ENCODE measurements around the gene INPP4A. TPM values are rescaled to one million over a fixed set of nuclear protein-coding genes. Genes with fewer than 3 reads are reported as not detected.

The INPP4A gene
- total RNA-seq, 4 donors from 2014 or later = 22.8 to 35.8 (median 25.4) TPM

DNA sequence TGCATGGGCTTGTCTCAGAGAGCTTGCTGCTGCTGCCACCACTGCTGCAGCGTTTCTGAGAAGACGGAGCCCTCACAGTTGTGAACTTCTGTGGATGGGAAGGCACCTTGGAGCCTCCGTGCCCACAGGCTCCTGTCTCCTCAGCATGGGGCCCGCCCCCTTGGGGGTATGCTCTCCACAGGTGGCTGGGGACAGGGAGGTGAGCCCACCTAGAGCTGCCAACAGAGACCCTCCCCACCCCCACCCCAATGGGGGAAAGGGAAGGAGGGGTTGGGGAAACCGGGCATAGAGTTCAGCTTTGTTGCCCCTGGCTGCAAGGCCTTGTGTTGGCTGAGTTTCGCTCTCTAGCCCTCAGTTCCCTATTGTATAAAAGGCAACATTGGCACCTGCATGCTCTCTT, 76.1 kb downstream of the INPP4A start:
- H3K4me1 ChIP-seq = peaks cover 0 to 8% (median 2%) of the 10 kb centered on the region in 4 donors
- no peak for DNase-seq
- no peaks in the 10 kb centered on the region for H3K27me3 ChIP-seq
- H3K4me3 ChIP-seq = no peak overlapping the region
- TF ChIP-seq POLR2AphosphoS5 (IDR thresholded peaks at IDR 0.05) (no peak), EP300 (IDR thresholded peaks at IDR 0.05; ENCODE audit: low read depth) (no peak), POLR2A (IDR thresholded peaks at IDR 0.05) (no peak)
- TF ChIP-seq, protein P1, sequence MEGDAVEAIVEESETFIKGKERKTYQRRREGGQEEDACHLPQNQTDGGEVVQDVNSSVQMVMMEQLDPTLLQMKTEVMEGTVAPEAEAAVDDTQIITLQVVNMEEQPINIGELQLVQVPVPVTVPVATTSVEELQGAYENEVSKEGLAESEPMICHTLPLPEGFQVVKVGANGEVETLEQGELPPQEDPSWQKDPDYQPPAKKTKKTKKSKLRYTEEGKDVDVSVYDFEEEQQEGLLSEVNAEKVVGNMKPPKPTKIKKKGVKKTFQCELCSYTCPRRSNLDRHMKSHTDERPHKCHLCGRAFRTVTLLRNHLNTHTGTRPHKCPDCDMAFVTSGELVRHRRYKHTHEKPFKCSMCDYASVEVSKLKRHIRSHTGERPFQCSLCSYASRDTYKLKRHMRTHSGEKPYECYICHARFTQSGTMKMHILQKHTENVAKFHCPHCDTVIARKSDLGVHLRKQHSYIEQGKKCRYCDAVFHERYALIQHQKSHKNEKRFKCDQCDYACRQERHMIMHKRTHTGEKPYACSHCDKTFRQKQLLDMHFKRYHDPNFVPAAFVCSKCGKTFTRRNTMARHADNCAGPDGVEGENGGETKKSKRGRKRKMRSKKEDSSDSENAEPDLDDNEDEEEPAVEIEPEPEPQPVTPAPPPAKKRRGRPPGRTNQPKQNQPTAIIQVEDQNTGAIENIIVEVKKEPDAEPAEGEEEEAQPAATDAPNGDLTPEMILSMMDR (IDR thresholded peaks at IDR 0.05) = no peak
- WGBS, 2 donors (ENCODE audit: low coverage in 1 of 2) = 88% methylated on average over 6 of the region's 6 CpGs; no CpG with 5 or more reads in 1 of the 2 donors
- in situ Hi-C loops (cut with MboI; ENCODE audit: low pct_ligation_motif_present in 1 of 4, low pct_unique_long_range_greater_than_20kb in 1 of 4, low sequenced_read_pairs in 3 of 4) (loop anchor here in 1 of 4 donors (25.0 kb wide), 1 partner anchor 109 kb away; no protein-coding TSS in a partner anchor), intact Hi-C loops (cut with DNase I; ENCODE audit: low total_unique reads) (no loop called here)
- H3K27ac ChIP-seq = no peak overlapping the region
- H3K9me3 ChIP-seq = no peaks in the 10 kb centered on the region
- no peaks in the 10 kb centered on the region for H3K36me3 ChIP-seq

DNA sequence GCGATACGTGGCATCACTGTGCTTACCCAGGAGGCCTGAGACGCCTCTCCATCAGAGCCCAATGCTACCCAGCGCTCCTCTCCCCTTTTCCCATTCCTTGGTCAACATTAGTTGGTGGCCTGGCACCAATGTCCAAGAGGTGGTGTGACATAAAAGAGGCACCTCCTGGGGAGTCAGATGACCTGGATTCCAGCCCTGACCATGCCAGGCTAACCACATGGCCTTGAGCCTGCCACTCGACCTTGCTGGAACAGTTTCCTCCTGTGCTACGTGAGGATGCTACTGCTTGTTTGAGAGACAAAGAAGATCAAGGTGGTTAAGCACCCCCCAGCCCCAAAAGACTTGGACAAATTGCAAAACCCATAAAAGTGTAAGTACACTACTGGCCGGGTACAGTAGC, 76.6 kb downstream of the INPP4A start:
- Histone ChIP-seq H3K27ac (no peak overlapping the region), H3K4me1 (peaks cover 0 to 8% (median 2%) of the 10 kb centered on the region in 4 donors), H3K27me3 (no peaks in the 10 kb centered on the region), H3K9me3 (no peaks in the 10 kb centered on the region), H3K4me3 (no peak overlapping the region), H3K36me3 (no peaks in the 10 kb centered on the region)
- no peak for TF ChIP-seq POLR2A (IDR thresholded peaks at IDR 0.05)
- TF ChIP-seq POLR2AphosphoS5 (IDR thresholded peaks at IDR 0.05) = no peak
- no peak for TF ChIP-seq EP300 (IDR thresholded peaks at IDR 0.05; ENCODE audit: low read depth)
- TF ChIP-seq, protein P1 (IDR thresholded peaks at IDR 0.05) = no peak
- WGBS, 2 donors (ENCODE audit: low coverage in 1 of 2) = 91 to 100% methylated on average over 4 to 7 of the region's 7 CpGs
- no peak for DNase-seq
- intact Hi-C loops (cut with DNase I; ENCODE audit: low total_unique reads) = no loop called here
- in situ Hi-C loops (cut with MboI; ENCODE audit: low pct_ligation_motif_present in 1 of 4, low pct_unique_long_range_greater_than_20kb in 1 of 4, low sequenced_read_pairs in 3 of 4) = loop anchor here in 1 of 4 donors (25.0 kb wide), 1 partner anchor 109 kb away; no protein-coding TSS in a partner anchor

DNA sequence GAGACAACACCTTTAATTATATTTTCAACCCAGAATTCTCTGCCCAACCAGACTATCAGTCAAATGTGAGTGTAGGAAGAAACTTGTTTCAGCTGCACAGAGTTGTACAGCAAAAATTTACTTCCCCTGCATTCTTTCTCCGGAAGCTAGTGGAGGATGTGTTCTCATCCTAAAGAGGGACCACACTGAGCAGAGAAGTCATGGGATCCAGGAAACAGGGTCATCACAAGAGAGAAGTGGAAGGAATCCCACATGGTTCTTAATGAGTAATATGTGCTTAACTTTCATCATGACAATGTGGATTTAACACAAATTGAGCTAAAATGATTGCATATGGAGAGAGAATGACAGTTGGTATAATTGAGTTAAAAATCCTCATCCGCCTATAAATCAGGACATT, 78.2 kb downstream of the INPP4A start:
- no peak overlapping the region for H3K4me3 ChIP-seq
- intact Hi-C loops (cut with DNase I; ENCODE audit: low total_unique reads) = no loop called here
- H3K36me3 ChIP-seq = no peaks in the 10 kb centered on the region
- in situ Hi-C loops (cut with MboI; ENCODE audit: low pct_ligation_motif_present in 1 of 4, low pct_unique_long_range_greater_than_20kb in 1 of 4, low sequenced_read_pairs in 3 of 4) = loop anchor here in 1 of 4 donors (25.0 kb wide), 1 partner anchor 111 kb away; no protein-coding TSS in a partner anchor
- no peaks in the 10 kb centered on the region for H3K27me3 ChIP-seq
- 92 to 100% methylated on average over 2 of the region's 2 CpGs for WGBS, 2 donors (ENCODE audit: low coverage in 1 of 2)
- no peak for DNase-seq
- TF ChIP-seq, protein P1 (IDR thresholded peaks at IDR 0.05) = no peak
- TF ChIP-seq POLR2AphosphoS5 (IDR thresholded peaks at IDR 0.05) (no peak), EP300 (IDR thresholded peaks at IDR 0.05; ENCODE audit: low read depth) (no peak), POLR2A (IDR thresholded peaks at IDR 0.05) (no peak)
- H3K4me1 ChIP-seq = no peaks in the 10 kb centered on the region
- H3K9me3 ChIP-seq = no peaks in the 10 kb centered on the region
- no peak overlapping the region for H3K27ac ChIP-seq

DNA sequence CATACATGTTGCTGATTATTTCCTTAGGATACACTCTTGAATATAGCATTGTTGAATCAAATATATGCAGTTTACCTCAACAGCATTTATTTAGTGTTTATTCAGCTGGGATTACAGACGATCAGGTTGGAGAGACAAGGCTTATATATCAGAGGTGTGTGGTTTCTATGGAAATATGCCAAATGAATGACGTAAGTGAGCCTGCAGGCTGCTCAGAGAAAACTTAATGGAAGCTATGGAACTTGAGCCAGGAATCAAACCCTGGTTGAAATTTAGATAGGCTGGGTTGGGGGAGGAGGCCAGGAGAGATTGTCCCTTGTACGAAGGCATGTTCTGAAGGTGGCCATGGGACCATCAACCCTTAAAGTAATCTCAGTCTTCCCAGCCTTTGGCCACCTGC, 79.5 kb downstream of the INPP4A start:
- TF ChIP-seq POLR2AphosphoS5 (IDR thresholded peaks at IDR 0.05) (no peak), POLR2A (IDR thresholded peaks at IDR 0.05) (no peak), EP300 (IDR thresholded peaks at IDR 0.05; ENCODE audit: low read depth) (no peak)
- TF ChIP-seq, protein P1 (IDR thresholded peaks at IDR 0.05) = no peak
- no peaks in the 10 kb centered on the region for H3K27me3 ChIP-seq
- H3K9me3 ChIP-seq = no peaks in the 10 kb centered on the region
- H3K27ac ChIP-seq = no peak overlapping the region
- H3K4me3 ChIP-seq = no peak overlapping the region
- H3K4me1 ChIP-seq = no peaks in the 10 kb centered on the region
- WGBS, 2 donors (ENCODE audit: low coverage in 1 of 2) = 68 to 79% methylated on average over 2 to 3 of the region's 3 CpGs
- in situ Hi-C loops (cut with MboI; ENCODE audit: low pct_ligation_motif_present in 1 of 4, low pct_unique_long_range_greater_than_20kb in 1 of 4, low sequenced_read_pairs in 3 of 4) (loop anchor here in 1 of 4 donors (25.0 kb wide), 1 partner anchor 112 kb away; no protein-coding TSS in a partner anchor), intact Hi-C loops (cut with DNase I; ENCODE audit: low total_unique reads) (no loop called here)
- no peaks in the 10 kb centered on the region for H3K36me3 ChIP-seq
- no peak for DNase-seq
